A673 (cell line): ENCODE data around the gene CPXM2.

ENCODE experiments used
- CTCF ChIP-seq: fragments of 300-800, 200-600 bp; sonication (generic); conservative IDR thresholded peaks from 2 replicates; pipeline ENCODE4 v1.5.1; 2017; ENCODE audit warnings: low read depth, mild to moderate bottlenecking, antibody characterized with exemption, low read length, moderate library complexity, mixed read lengths
- EZH2 ChIP-seq: fragments of 200-600 bp; sonication (generic); IDR thresholded peaks from 2 replicates; pipeline ENCODE4 v1.6.1; 2017; ENCODE audit warnings: borderline replicate concordance, low read depth, mild to moderate bottlenecking, mixed read lengths, antibody characterized with exemption, low read length; ENCODE audit not compliant: poor library complexity, severe bottlenecking

- TF ChIP-seq CTCF (no peak), EZH2 (no peak)
These were observed 102.6 kb downstream of the CPXM2 start for GRCh38 chr10:123788981-123789380.
